GM12873 (cell line): ENCODE measurements around the gene PIPOX.

Source experiments
- CTCF ChIP-seq: IDR thresholded peaks from 2 replicates; pipeline ENCODE4 v1.5.1; 2012; ENCODE audit warnings: low read depth, mild to moderate bottlenecking, moderate library complexity, low read length, control low read depth; ENCODE audit not compliant: insufficient read depth; ENCODE audit errors: missing control alignments

The PIPOX gene

DNA sequence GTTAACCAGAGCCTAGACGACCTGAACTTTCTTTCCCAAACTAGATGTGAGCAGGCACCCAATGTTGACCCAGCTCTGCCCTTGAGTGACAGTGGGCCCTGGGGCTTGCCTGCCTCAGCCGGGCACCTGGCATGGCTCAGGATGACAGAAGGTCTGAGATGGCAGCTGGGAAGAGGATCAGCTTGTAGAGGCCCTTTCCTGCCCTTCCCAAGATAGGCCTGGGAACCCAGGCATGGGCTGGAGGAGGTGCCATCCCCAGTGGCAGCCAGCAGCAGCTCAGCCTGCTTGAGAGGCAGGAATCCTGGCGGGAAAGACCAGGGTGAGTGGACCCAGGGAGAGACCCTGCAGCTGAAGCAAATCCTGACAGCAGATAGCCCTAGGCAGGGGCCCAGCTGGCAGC, 59.1 kb downstream of the PIPOX start:
- no peak for TF ChIP-seq CTCF

- TF ChIP-seq CTCF: no peak
Observed at GRCh38 chr17:29102741-29103181, 59.8 kb downstream of the PIPOX start.

GRCh38 chr17:29103341-29103740, 60.4 kb downstream of the PIPOX start:
- no peak for TF ChIP-seq CTCF
